Memory B cell (primary cell): ENCODE results near the gene PLEKHM2.
"Not testable (repeated sequence)": the region's sequence is repeated elsewhere in the genome, so short reads cannot be mapped to it uniquely, and the experiment has no call there.

Experiments used
- ATAC-seq: fragments of 150-1000 bp; cut with Tn5 transposase; 2 replicates; pipeline ENCODE4 v1.10.0; 2021; ENCODE audit warnings: low read depth, mild to moderate bottlenecking, moderate library complexity
- DNase-seq, 2 donors: peaks; one replicate each; pipeline ENCODE4 v3.0.0; 2022; ENCODE audit warnings: low spot score in 2 of 2
- H3K27ac Mint-ChIP-seq: one replicate; pipeline ENCODE4 v1.8.0; 2022; ENCODE audit warnings: mild to moderate bottlenecking, moderate library complexity, mixed read lengths
- H3K27me3 Mint-ChIP-seq: one replicate; pipeline ENCODE4 v1.8.0; 2022; ENCODE audit warnings: mixed read lengths
- H3K36me3 Mint-ChIP-seq: one replicate; pipeline ENCODE4 v1.8.0; 2022; ENCODE audit warnings: mild to moderate bottlenecking, mixed read lengths
- H3K4me1 Mint-ChIP-seq: one replicate; pipeline ENCODE4 v1.8.0; 2022; ENCODE audit warnings: mixed read lengths
- H3K4me3 Mint-ChIP-seq: one replicate; pipeline ENCODE4 v1.8.0; 2022; ENCODE audit warnings: mild to moderate bottlenecking, moderate library complexity, mixed read lengths
- H3K9me3 Mint-ChIP-seq: one replicate; pipeline ENCODE4 v1.8.0; 2022; ENCODE audit warnings: mixed read lengths

The PLEKHM2 gene

DNA sequence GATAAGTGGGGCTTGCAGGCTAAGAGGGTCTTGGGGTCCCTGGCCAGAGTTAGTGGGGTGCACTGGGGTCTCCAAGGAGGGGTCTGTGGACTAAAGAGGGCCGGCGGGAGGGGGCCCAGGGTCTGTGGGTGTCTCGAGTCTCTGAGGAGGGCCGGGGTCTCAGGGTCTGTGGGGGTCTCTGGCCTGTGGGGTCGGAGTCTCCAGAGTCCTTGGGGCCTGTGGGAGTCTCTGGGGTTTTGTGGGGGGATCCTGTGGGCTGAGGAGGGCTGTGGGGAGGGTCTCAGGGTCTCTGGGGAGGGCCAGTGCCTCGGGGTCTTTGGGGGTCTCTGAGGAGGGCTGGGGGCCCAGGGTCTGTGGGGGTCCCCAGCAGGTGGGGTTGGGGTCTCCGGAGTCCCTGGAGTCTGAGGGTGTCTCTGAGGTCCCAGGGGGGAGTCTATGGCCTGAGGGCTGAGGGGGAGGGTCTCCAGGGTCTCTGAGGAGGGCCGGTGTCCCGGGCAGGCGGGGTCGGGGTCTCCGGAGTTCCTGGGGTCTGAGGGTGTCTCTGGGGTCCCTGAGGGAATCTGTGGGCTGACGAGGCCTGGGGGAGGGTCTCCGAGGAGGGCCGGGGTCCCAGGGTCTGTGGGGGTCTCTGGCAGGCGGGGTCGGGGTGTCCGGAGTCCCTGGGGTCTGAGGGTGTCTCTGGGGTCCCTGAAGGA is 628 bp upstream of the PLEKHM2 start:
- H3K4me3 Mint-ChIP-seq: peak overlapping the region; percentile 81
- no peaks in the 10 kb centered on the region for H3K9me3 Mint-ChIP-seq
- no peaks in the 10 kb centered on the region for H3K27me3 Mint-ChIP-seq
- peak overlapping the region; percentile 95 for H3K27ac Mint-ChIP-seq
- H3K4me1 Mint-ChIP-seq: peaks cover 39% of the 10 kb centered on the region
- peak in 1 of 2 donors; percentile 23 for DNase-seq
- H3K36me3 Mint-ChIP-seq: peaks cover 3% of the 10 kb centered on the region
- no peak for ATAC-seq

GRCh38 chr1:15684468-15685291 is 560 bp downstream of the PLEKHM2 start:
- ATAC-seq (peak; percentile 13), DNase-seq (peak in 1 of 2 donors; percentile 43)
- peaks cover 35% of the 10 kb centered on the region for H3K4me1 Mint-ChIP-seq

DNA sequence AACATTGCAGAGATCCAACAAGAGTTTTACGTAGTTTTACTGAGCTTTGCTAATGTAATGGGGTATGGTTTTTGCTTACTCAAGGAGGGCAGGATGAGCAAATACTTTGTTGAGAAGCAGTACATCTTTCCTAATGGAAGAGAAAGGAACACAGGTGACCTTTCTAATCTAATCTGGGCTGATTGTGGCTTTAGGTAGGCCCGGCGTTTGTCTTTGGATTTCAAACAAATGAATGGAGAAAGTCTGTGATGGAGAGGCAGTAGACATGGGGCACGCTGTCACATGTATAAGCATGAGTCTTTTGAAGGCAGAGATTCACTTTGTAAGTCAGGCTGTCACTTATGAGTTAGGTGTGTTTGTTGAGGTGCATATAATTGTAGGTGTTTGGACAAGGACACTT is 1.7 kb downstream of the PLEKHM2 start:
- Mint-ChIP-seq H3K9me3 (no peaks in the 10 kb centered on the region), H3K36me3 (peaks cover 5% of the 10 kb centered on the region), H3K27ac (peak overlapping the region; percentile 95), H3K4me1 (peaks cover 35% of the 10 kb centered on the region), H3K4me3 (peak overlapping the region; percentile 87), H3K27me3 (no peaks in the 10 kb centered on the region)
- DNase-seq (no peak), ATAC-seq (no peak)

More at GRCh38 chr1:15684468-15685291, 560 bp downstream of the PLEKHM2 start:
- Mint-ChIP-seq H3K27me3 (no peaks in the 10 kb centered on the region), H3K9me3 (no peaks in the 10 kb centered on the region), H3K4me3 (peak overlapping the region; percentile 87), H3K27ac (peak overlapping the region; percentile 95), H3K36me3 (peaks cover 3% of the 10 kb centered on the region)

GRCh38 chr1:15687446-15687845 is 3.3 kb downstream of the PLEKHM2 start:
- Mint-ChIP-seq H3K9me3 (no peaks in the 10 kb centered on the region), H3K4me3 (no peak overlapping the region), H3K27ac (peak overlapping the region; percentile 31), H3K4me1 (peaks cover 32% of the 10 kb centered on the region), H3K27me3 (no peaks in the 10 kb centered on the region), H3K36me3 (peaks cover 5% of the 10 kb centered on the region)
- no peak for ATAC-seq
- DNase-seq: no peak

- Mint-ChIP-seq H3K9me3 (no peaks in the 10 kb centered on the region), H3K36me3 (peaks cover 5% of the 10 kb centered on the region), H3K4me1 (peaks cover 28% of the 10 kb centered on the region), H3K4me3 (no peak overlapping the region), H3K27ac (no peak overlapping the region), H3K27me3 (no peaks in the 10 kb centered on the region)
- ATAC-seq (no peak), DNase-seq (no peak)
Measured at GRCh38 chr1:15690317-15690716, 6.2 kb downstream of the PLEKHM2 start.

GRCh38 chr1:15691434-15692032 is 7.4 kb downstream of the PLEKHM2 start:
- H3K36me3 Mint-ChIP-seq: peaks cover 5% of the 10 kb centered on the region
- peaks cover 24% of the 10 kb centered on the region for H3K4me1 Mint-ChIP-seq
- H3K4me3 Mint-ChIP-seq: no peak overlapping the region
- no peak for DNase-seq
- no peaks in the 10 kb centered on the region for H3K9me3 Mint-ChIP-seq
- no peak overlapping the region for H3K27ac Mint-ChIP-seq
- no peaks in the 10 kb centered on the region for H3K27me3 Mint-ChIP-seq
- no peak for ATAC-seq

DNA sequence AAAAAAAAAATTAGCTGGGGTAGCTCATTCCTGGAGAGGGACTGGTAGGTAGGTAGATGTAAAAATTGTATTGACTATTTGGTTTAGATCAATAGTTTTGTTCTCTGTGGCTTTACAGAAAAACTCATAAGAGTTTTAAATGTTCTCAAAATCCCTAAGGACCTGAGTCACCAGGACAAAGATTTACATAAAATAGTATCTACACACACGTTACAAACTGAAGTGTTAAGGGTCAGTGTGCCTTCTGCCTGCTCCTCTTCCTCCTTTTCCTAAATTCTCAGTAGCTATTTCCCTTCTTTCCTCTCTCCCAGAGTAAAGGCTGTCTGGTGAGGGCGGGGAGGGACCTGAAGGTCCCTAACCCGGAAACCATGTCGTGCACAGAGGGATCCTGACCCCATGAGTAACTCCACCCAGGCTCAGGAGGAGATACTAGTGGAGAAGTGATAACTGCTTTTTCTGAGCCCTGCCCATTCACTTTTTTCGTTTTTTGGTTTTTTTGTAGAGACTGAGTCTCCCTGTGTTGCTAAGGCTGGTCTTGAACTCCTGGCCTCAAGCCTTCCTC is 8.1 kb downstream of the PLEKHM2 start:
- Mint-ChIP-seq H3K36me3 (peaks cover 5% of the 10 kb centered on the region), H3K27ac (peak overlapping the region; percentile 43), H3K27me3 (no peaks in the 10 kb centered on the region), H3K4me1 (peaks cover 27% of the 10 kb centered on the region), H3K4me3 (no peak overlapping the region), H3K9me3 (no peaks in the 10 kb centered on the region)
- DNase-seq (no peak), ATAC-seq (no peak)

- ATAC-seq (no peak), DNase-seq (no peak)
- Mint-ChIP-seq H3K36me3 (peaks cover 2% of the 10 kb centered on the region), H3K9me3 (no peaks in the 10 kb centered on the region), H3K4me1 (peaks cover 20% of the 10 kb centered on the region), H3K4me3 (no peak overlapping the region), H3K27ac (peak overlapping the region; percentile 63), H3K27me3 (no peaks in the 10 kb centered on the region)
Measured at GRCh38 chr1:15693371-15693770, 9.3 kb downstream of the PLEKHM2 start.

- peaks cover 3% of the 10 kb centered on the region for H3K36me3 Mint-ChIP-seq
- H3K9me3 Mint-ChIP-seq: no peaks in the 10 kb centered on the region
- peak overlapping the region; percentile 81 for H3K4me3 Mint-ChIP-seq
- H3K4me1 Mint-ChIP-seq: peaks cover 21% of the 10 kb centered on the region
- H3K27ac Mint-ChIP-seq: peak overlapping the region; percentile 82
- H3K27me3 Mint-ChIP-seq: no peaks in the 10 kb centered on the region
- ATAC-seq (peak; percentile 97), DNase-seq (peak; percentile 59 to 75)
Measured at GRCh38 chr1:15696956-15697521, 12.9 kb downstream of the PLEKHM2 start.

DNA sequence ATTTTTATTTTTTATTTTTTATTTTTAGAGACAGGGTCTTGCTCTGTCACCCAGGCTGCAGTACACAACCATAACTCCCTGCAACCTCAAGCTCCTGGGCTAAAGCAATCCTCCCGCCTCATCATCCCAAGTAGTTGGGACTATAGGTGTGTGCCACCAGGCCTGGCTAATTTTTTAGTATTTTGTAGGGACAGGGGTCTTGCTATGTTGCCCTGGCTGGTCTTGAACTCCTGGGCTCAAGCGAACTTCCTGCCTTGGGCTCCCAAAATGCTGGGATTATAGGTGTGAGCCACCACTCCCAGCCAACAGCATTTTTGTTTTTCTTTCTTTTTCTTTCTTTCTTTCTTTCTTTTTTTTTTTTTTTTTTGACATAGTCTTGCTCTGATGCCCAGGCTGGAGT is 14.1 kb downstream of the PLEKHM2 start:
- H3K4me1 Mint-ChIP-seq: peaks cover 21% of the 10 kb centered on the region
- H3K36me3 Mint-ChIP-seq: peaks cover 3% of the 10 kb centered on the region
- H3K27me3 Mint-ChIP-seq: no peaks in the 10 kb centered on the region

GRCh38 chr1:15699321-15699720 is 15.2 kb downstream of the PLEKHM2 start:
- DNase-seq, ATAC-seq, H3K4me3 Mint-ChIP-seq, H3K36me3 Mint-ChIP-seq, H3K9me3 Mint-ChIP-seq, H3K27ac Mint-ChIP-seq, H3K27me3 Mint-ChIP-seq: not testable (repeated sequence)
- H3K4me1 Mint-ChIP-seq: peaks cover 27% of the 10 kb centered on the region

More for the DNA sequence above, 14.1 kb downstream of the PLEKHM2 start:
- DNase-seq (no peak), ATAC-seq (no peak)
- H3K27ac Mint-ChIP-seq: peak overlapping the region; percentile 45
- peak overlapping the region; percentile 53 for H3K4me3 Mint-ChIP-seq
- H3K9me3 Mint-ChIP-seq: no peaks in the 10 kb centered on the region

DNA sequence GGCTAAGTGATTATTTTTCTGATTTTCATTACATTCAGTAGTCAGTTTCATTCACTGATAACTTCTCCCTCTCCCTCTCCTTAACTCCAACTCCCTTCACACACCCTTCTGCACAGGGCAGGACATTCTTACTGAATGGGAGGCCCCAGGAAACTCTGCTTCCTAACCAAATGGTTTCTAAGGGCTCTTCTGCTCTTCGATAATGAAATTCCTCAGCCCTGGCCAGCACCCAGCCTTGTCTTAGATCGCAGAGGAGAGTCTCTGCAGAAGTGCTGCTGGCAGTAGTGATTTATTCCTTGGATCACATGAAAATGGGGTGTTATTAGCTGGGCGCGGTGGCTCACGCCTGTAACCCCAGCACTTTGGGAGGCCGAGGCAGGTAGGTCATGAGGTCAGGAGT is 16.4 kb downstream of the PLEKHM2 start:
- ATAC-seq (no peak), DNase-seq (no peak)
- Mint-ChIP-seq H3K27ac (peak overlapping the region; percentile 21), H3K4me3 (no peak overlapping the region), H3K4me1 (peaks cover 27% of the 10 kb centered on the region), H3K9me3 (no peaks in the 10 kb centered on the region), H3K27me3 (no peaks in the 10 kb centered on the region), H3K36me3 (peaks cover 11% of the 10 kb centered on the region)

DNA sequence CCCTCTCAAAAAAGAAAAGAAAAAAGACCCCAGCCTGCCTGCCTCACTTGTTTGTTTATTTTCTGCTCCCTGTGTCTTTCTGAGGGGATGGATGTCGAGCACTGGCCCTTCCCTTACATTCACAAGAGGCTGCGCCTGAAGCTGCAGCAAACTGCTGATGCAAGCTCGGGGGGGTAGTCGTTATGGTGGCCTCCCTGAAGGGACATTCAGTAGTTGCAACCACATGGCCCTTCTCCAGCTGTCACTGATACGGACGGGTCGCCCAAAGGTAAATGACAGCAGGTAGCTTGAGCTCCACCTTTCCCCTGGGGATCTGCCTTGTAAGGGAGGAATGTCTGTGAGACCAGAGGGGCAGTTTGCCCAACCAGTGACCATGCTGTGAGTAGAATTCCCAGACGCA is 17.7 kb downstream of the PLEKHM2 start:
- peaks cover 29% of the 10 kb centered on the region for H3K4me1 Mint-ChIP-seq
- ATAC-seq (no peak), DNase-seq (no peak)
- H3K9me3 Mint-ChIP-seq: no peaks in the 10 kb centered on the region
- no peak overlapping the region for H3K4me3 Mint-ChIP-seq
- peaks cover 19% of the 10 kb centered on the region for H3K36me3 Mint-ChIP-seq
- no peaks in the 10 kb centered on the region for H3K27me3 Mint-ChIP-seq
- no peak overlapping the region for H3K27ac Mint-ChIP-seq
